GM23248 (cell line): Measurements from ENCODE around the gene PPP1R1B.

ENCODE experiments used
- EZH2 ChIP-seq: fragments of 200-600 bp; sonication (generic); IDR thresholded peaks from 2 replicates; pipeline ENCODE4 v1.6.1; 2018; ENCODE audit warnings: antibody characterized with exemption, mild to moderate bottlenecking; ENCODE audit not compliant: insufficient read depth, poor library complexity, severe bottlenecking
- EZH2phosphoT487 ChIP-seq: fragments of 200-600 bp; sonication (generic); IDR thresholded peaks from 2 replicates; pipeline ENCODE4 v1.6.1; 2018; ENCODE audit warnings: antibody characterized with exemption, moderate library complexity, mild to moderate bottlenecking, low read depth; ENCODE audit not compliant: insufficient read depth

GRCh38 chr17:39647256-39647655 is 20.5 kb downstream of the PPP1R1B start:
- TF ChIP-seq EZH2 (no peak), EZH2phosphoT487 (no peak)
